H9 (cell line): ENCODE measurements around the gene MYNN. TPM values are rescaled to one million over a fixed set of nuclear protein-coding genes. Genes with fewer than 3 reads are reported as not detected.

ENCODE experiments used
- DNase-seq: peaks from one replicate; pipeline ENCODE4 v3.0.0-alpha.2; 2017
- H2AFZ ChIP-seq: one replicate; pipeline ENCODE4 v1.6.1; 2013; ENCODE audit warnings: mild to moderate bottlenecking, low read length, control low read depth, moderate library complexity
- H2AK5ac ChIP-seq: 2 replicates; pipeline ENCODE4 v1.6.1; 2013; ENCODE audit warnings: low read length, control low read depth, mixed read lengths; ENCODE audit not compliant: insufficient read length
- H2BK120ac ChIP-seq: one replicate; pipeline ENCODE4 v1.6.1; 2013; ENCODE audit warnings: low read depth, mild to moderate bottlenecking, low read length, control low read depth, inconsistent platforms; ENCODE audit not compliant: poor library complexity, severe bottlenecking
- H2BK12ac ChIP-seq: 2 replicates; pipeline ENCODE4 v1.6.1; 2013; ENCODE audit warnings: low read length, control low read depth, mixed read lengths, low read depth; ENCODE audit not compliant: insufficient read length
- H2BK15ac ChIP-seq: 2 replicates; pipeline ENCODE4 v1.6.1; 2013; ENCODE audit warnings: low read depth, low read length, control low read depth
- H2BK20ac ChIP-seq: one replicate; pipeline ENCODE4 v1.6.1; 2013; ENCODE audit warnings: low read depth, mild to moderate bottlenecking, low read length, control low read depth, inconsistent platforms; ENCODE audit not compliant: poor library complexity, severe bottlenecking
- H2BK5ac ChIP-seq: 2 replicates; pipeline ENCODE4 v1.6.1; 2013; ENCODE audit warnings: low read length, control low read depth, mixed read lengths; ENCODE audit not compliant: insufficient read length
- H3K14ac ChIP-seq: 2 replicates; pipeline ENCODE4 v1.6.1; 2013; ENCODE audit warnings: low read length, control low read depth; ENCODE audit not compliant: insufficient read depth
- H3K18ac ChIP-seq: 2 replicates; pipeline ENCODE4 v1.6.1; 2013; ENCODE audit warnings: low read depth, mild to moderate bottlenecking, mixed read lengths, low read length, control low read depth; ENCODE audit not compliant: insufficient read length
- H3K23ac ChIP-seq: 2 replicates; pipeline ENCODE4 v1.6.1; 2013; ENCODE audit warnings: low read length, control low read depth, mixed read lengths, low read depth; ENCODE audit not compliant: insufficient read length
- H3K23me2 ChIP-seq: 2 replicates; pipeline ENCODE4 v1.6.1; 2013; ENCODE audit warnings: low read depth, mild to moderate bottlenecking, mixed read lengths, low read length, control low read depth; ENCODE audit not compliant: insufficient read length, poor library complexity, severe bottlenecking
- H3K27ac ChIP-seq: 2 replicates; pipeline ENCODE4 v1.5.1; 2013; ENCODE audit warnings: low read length, control low read depth, mixed read lengths, low read depth; ENCODE audit not compliant: insufficient read length
- H3K27me3 ChIP-seq: 2 replicates; pipeline ENCODE4 v1.6.1; 2013; ENCODE audit warnings: low read length, control low read depth, inconsistent platforms; ENCODE audit not compliant: insufficient read depth
- H3K4ac ChIP-seq: 2 replicates; pipeline ENCODE4 v1.6.1; 2013; ENCODE audit warnings: low read depth, mild to moderate bottlenecking, control low read depth, inconsistent platforms, low read length, moderate library complexity
- H3K4me1 ChIP-seq: 2 replicates; pipeline ENCODE4 v1.6.1; 2013; ENCODE audit warnings: low read length, control low read depth, inconsistent platforms; ENCODE audit not compliant: insufficient read depth
- H3K4me2 ChIP-seq: 2 replicates; pipeline ENCODE4 v1.6.1; 2013; ENCODE audit warnings: low read length, control low read depth, mixed read lengths; ENCODE audit not compliant: insufficient read length, insufficient read depth
- H3K56ac ChIP-seq: 2 replicates; pipeline ENCODE4 v1.6.1; 2013; ENCODE audit warnings: low read depth, mild to moderate bottlenecking, mixed read lengths, low read length, control low read depth; ENCODE audit not compliant: insufficient read length
- H3K79me1 ChIP-seq: 2 replicates; pipeline ENCODE4 v1.6.1; 2013; ENCODE audit warnings: low read depth, mild to moderate bottlenecking, moderate library complexity, low read length, control low read depth, inconsistent platforms; ENCODE audit not compliant: insufficient read depth, poor library complexity, severe bottlenecking
- H3K79me2 ChIP-seq: 2 replicates; pipeline ENCODE4 v1.6.1; 2013; ENCODE audit warnings: low read length, control low read depth, inconsistent platforms; ENCODE audit not compliant: insufficient read depth
- H3K9ac ChIP-seq: 2 replicates; pipeline ENCODE4 v1.6.1; 2013; ENCODE audit warnings: low read length, control low read depth, mixed read lengths; ENCODE audit not compliant: insufficient read length; ENCODE audit errors: extremely low read depth
- H3K9me3 ChIP-seq: one replicate; pipeline ENCODE4 v1.6.1; 2013; ENCODE audit warnings: low read depth, low read length, inconsistent platforms; ENCODE audit not compliant: control insufficient read depth
- H3T11ph ChIP-seq: one replicate; pipeline ENCODE4 v1.6.1; 2013; ENCODE audit warnings: mild to moderate bottlenecking, low read length, control low read depth, inconsistent platforms
- H4K20me1 ChIP-seq: one replicate; pipeline ENCODE4 v1.6.1; 2013; ENCODE audit not compliant: control insufficient read depth, insufficient read length, insufficient read depth
- H4K5ac ChIP-seq: 2 replicates; pipeline ENCODE4 v1.6.1; 2013; ENCODE audit warnings: low read depth, mild to moderate bottlenecking, mixed read lengths, low read length, control low read depth; ENCODE audit not compliant: insufficient read length
- H4K8ac ChIP-seq: replicated peaks from 2 replicates; pipeline ENCODE4 v1.6.1; 2013; ENCODE audit warnings: low read length, control low read depth, mixed read lengths, low read depth; ENCODE audit not compliant: insufficient read length
- H4K91ac ChIP-seq: 2 replicates; pipeline ENCODE4 v1.6.1; 2013; ENCODE audit warnings: low read depth, mild to moderate bottlenecking, moderate library complexity, mixed read lengths, low read length, control low read depth; ENCODE audit not compliant: insufficient read length
- H3K27ac Mint-ChIP-seq, 3 experiments: 2 replicates in 2 of 3; 3 replicates in 1 of 3; pipeline ENCODE4 v1.8.0; 2020 to 2021; ENCODE audit warnings: mixed read lengths in 3 of 3, mild to moderate bottlenecking in 1 of 3, moderate library complexity in 1 of 3
- H3K27me3 Mint-ChIP-seq: 2 replicates; pipeline ENCODE4 v1.8.0; 2021; ENCODE audit warnings: low read depth, mild to moderate bottlenecking, moderate library complexity, mixed read lengths
- H3K36me3 Mint-ChIP-seq, 3 experiments: 2 replicates in 2 of 3; 3 replicates in 1 of 3; pipeline ENCODE4 v1.8.0; 2020 to 2021; ENCODE audit warnings: low read depth in 3 of 3, mixed read lengths in 3 of 3; ENCODE audit not compliant: insufficient read depth in 1 of 3
- H3K4me1 Mint-ChIP-seq, 2 experiments: 2 replicates each; pipeline ENCODE4 v1.8.0; 2020; ENCODE audit warnings: mixed read lengths in 2 of 2
- H3K4me3 Mint-ChIP-seq, 2 experiments: 2 replicates in 1 of 2; 3 replicates in 1 of 2; pipeline ENCODE4 v1.8.0; 2020 to 2021; ENCODE audit warnings: mild to moderate bottlenecking in 2 of 2, mixed read lengths in 2 of 2, moderate library complexity in 1 of 2
- H3K9me3 Mint-ChIP-seq, 2 experiments: 2 replicates in 1 of 2; 3 replicates in 1 of 2; pipeline ENCODE4 v1.8.0; 2020; ENCODE audit warnings: mild to moderate bottlenecking in 2 of 2, mixed read lengths in 2 of 2, moderate library complexity in 1 of 2
- CTCF ChIP-seq: fragments of 200-600 bp; sonication (generic); conservative IDR thresholded peaks from 3 replicates; pipeline ENCODE4 v1.8.0; 2021; ENCODE audit warnings: antibody characterized with exemption, mild to moderate bottlenecking
- WGBS: extraction: QIAGEN DNeasy Blood & Tissue Kit; methylation state at CpG from one replicate; pipeline ENCODE4 v1.1.7; 2013; ENCODE audit warnings: missing lambda C conversion rate, low lambda C conversion rate, mixed read lengths; ENCODE audit not compliant: insufficient read length; ENCODE audit errors: extremely low coverage; 5-methylcytosine and 5-hydroxymethylcytosine counted together
- total RNA-seq: library from RNA; stranded (reverse); gene quantifications from 2 replicates; pipeline ENCODE4 v1.2.1, GENCODE V29; 2021

MYNN gene
- total RNA-seq, 1 experiment from 2014 or later, result 15.9 TPM

- Histone ChIP-seq H3K9ac (no peak overlapping the region), H3K79me1 (no peaks in the 10 kb centered on the region), H3K18ac (no peak overlapping the region), H3K23ac (no peak overlapping the region), H2BK5ac (no peak overlapping the region), H3K14ac (no peak overlapping the region), H3K4me2 (no peak overlapping the region), H2BK12ac (no peak overlapping the region), H3K4me1 (no peaks in the 10 kb centered on the region), H3K9me3 (no peaks in the 10 kb centered on the region), H2AK5ac (no peak overlapping the region), H3K56ac (no peak overlapping the region), H4K20me1 (no peaks in the 10 kb centered on the region), H3K79me2 (no peaks in the 10 kb centered on the region), H3T11ph (no peak overlapping the region), H3K4ac (no peak overlapping the region), H2BK15ac (no peak overlapping the region), H2BK120ac (no peak overlapping the region), H3K27ac (no peak overlapping the region), H4K91ac (no peak overlapping the region), H2BK20ac (no peak overlapping the region), H3K23me2 (no peaks in the 10 kb centered on the region), H4K5ac (no peak overlapping the region), H4K8ac (no peak overlapping the region), H3K27me3 (no peaks in the 10 kb centered on the region), H2AFZ (no peak overlapping the region)
- H3K27me3 Mint-ChIP-seq, result no peaks in the 10 kb centered on the region; the same call in 1 of the 2 replicates
- peaks cover 0 to 4% of the 10 kb centered on the region in 2 experiments; a peak in 2 of 4 replicates for H3K4me1 Mint-ChIP-seq
- no CpG with 5 or more reads among the region's 6 CpGs for WGBS
- H3K36me3 Mint-ChIP-seq, result no peaks in the 10 kb centered on the region
- no peak for DNase-seq
- TF ChIP-seq CTCF, result no peak
- no peak overlapping the region for H3K4me3 Mint-ChIP-seq
- no peak overlapping the region; a peak in 1 of 7 replicates for H3K27ac Mint-ChIP-seq
- no peaks in the 10 kb centered on the region for H3K9me3 Mint-ChIP-seq
Measured at GRCh38 chr3:169822983-169823382, 49.8 kb downstream of the MYNN start.
